ENCODE data around the gene ZRANB2.

Gene ZRANB2, protein sequence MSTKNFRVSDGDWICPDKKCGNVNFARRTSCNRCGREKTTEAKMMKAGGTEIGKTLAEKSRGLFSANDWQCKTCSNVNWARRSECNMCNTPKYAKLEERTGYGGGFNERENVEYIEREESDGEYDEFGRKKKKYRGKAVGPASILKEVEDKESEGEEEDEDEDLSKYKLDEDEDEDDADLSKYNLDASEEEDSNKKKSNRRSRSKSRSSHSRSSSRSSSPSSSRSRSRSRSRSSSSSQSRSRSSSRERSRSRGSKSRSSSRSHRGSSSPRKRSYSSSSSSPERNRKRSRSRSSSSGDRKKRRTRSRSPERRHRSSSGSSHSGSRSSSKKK

DNA sequence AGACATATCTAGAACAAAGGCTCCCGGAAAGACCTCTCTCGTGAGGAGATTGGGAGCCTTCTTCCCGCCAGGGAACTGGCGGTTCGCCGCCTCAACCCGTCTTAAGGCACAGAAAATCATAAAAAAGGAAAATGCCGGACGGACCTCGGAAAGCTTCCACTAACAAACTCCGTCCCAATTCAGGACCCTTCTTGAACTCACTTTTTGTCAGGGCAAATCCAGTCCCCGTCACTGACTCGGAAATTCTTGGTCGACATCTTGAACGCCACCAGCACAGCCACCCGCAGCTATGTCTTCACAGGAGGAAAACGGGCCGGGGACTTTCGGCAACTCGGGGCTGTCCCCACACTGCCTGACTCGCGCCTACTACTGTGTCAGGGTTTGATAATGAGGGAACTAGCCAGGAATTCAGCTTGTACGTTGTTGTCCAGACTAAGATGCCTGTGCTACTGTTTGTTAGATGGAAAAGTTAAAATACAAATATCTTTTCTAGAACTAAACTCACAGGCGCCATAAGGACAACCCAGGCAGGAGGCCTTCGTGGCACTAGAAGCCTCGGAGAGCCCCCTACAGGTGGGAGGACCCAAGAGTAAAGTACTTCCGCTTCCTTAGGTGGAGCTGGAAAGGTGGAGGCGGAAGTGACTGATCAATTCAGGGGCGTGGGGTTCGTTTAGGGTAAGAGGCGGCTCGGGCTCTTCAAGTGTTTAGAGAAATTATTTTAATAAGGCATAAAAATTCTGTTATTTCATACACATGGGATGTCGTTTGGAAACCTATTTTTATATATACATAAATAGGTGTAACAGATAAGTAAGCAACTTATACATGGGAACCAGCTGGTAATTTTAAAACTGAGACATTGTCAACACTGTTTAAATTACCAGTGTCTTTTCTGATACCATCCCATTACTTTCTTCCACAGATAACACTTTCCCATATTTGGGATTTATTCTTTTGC lies at the start of gene ZRANB2:
ZRANB2 (minus strand) TSS at position 297 of the 958 bp plus-strand sequence; CDS start at position 257, 40 bp downstream.
- TF ChIP-seq, protein P1, sequence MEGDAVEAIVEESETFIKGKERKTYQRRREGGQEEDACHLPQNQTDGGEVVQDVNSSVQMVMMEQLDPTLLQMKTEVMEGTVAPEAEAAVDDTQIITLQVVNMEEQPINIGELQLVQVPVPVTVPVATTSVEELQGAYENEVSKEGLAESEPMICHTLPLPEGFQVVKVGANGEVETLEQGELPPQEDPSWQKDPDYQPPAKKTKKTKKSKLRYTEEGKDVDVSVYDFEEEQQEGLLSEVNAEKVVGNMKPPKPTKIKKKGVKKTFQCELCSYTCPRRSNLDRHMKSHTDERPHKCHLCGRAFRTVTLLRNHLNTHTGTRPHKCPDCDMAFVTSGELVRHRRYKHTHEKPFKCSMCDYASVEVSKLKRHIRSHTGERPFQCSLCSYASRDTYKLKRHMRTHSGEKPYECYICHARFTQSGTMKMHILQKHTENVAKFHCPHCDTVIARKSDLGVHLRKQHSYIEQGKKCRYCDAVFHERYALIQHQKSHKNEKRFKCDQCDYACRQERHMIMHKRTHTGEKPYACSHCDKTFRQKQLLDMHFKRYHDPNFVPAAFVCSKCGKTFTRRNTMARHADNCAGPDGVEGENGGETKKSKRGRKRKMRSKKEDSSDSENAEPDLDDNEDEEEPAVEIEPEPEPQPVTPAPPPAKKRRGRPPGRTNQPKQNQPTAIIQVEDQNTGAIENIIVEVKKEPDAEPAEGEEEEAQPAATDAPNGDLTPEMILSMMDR (IDR thresholded peaks at IDR 0.05; ENCODE audit: insufficient read depth, low read length, poor library complexity, severe bottlenecking): peak; percentile 60
- Histone ChIP-seq H3K27me3 (replicated peaks; ENCODE audit: control insufficient read depth, insufficient read depth, low read length) (no peaks in the 10 kb centered on the region), H3K36me3 (ENCODE audit: control insufficient read depth, insufficient read depth, low read length) (peaks cover 1% of the 10 kb centered on the region), H3K4me3 (replicated peaks; ENCODE audit: low read depth, low read length) (peak within 1 kb of the TSS; percentile 81)
- DNase-seq (ENCODE audit: extremely low read depth, insufficient read length): peak; percentile 91

DNA sequence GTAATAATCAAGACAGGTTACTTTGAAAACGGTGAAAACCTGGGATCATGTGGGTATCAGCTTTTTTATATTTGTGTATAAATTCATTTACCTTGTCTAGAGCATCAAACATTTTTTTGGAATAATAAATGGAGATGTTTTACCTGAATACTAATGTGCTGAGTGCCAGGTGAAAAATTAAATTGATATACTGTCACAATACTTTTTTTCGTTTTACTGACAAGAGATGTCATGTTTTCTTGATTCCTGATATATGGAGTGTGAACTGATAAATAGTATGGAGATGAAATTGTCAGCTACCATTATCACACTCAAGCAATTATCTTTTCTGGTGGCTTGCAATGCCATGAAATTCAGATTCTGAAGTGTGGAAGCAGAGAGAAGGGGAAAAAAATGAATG lies 47.2 kb upstream of the ZRANB2 start:
- Histone ChIP-seq H3K27me3 (replicated peaks; ENCODE audit: control insufficient read depth, insufficient read depth, low read length) (no peaks in the 10 kb centered on the region), H3K4me3 (replicated peaks; ENCODE audit: low read depth, low read length) (no peak overlapping the region), H3K36me3 (ENCODE audit: control insufficient read depth, insufficient read depth, low read length) (no peaks in the 10 kb centered on the region)
- TF ChIP-seq, protein P1 (IDR thresholded peaks at IDR 0.05; ENCODE audit: insufficient read depth, low read length, poor library complexity, severe bottlenecking): no peak
- no peak for DNase-seq (ENCODE audit: extremely low read depth, insufficient read length)

DNA sequence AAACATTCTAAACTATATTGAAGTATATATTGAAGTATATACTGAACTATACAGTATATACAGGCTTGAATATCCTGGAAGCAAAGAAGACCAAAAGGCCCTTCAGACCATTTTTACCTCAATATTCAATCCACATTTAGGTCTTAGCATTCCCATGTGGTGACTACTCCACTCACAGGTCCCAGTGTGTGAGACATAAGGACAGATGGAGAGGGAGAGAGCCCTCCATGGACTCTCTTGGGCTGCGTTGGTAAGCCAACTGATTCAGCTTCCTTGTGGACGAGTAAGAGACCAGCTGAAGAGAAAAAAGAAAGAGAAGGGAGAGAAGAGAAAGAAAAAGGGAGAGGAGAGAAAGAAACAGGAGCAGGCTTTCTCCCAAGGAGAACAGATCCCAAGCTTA lies 37.3 kb upstream of the ZRANB2 start:
- no peak for DNase-seq (ENCODE audit: extremely low read depth, insufficient read length)
- no peak overlapping the region for H3K4me3 ChIP-seq (replicated peaks; ENCODE audit: low read depth, low read length)
- no peaks in the 10 kb centered on the region for H3K36me3 ChIP-seq (ENCODE audit: control insufficient read depth, insufficient read depth, low read length)
- TF ChIP-seq, protein P1 (IDR thresholded peaks at IDR 0.05; ENCODE audit: insufficient read depth, low read length, poor library complexity, severe bottlenecking): no peak
- H3K27me3 ChIP-seq (replicated peaks; ENCODE audit: control insufficient read depth, insufficient read depth, low read length): no peaks in the 10 kb centered on the region

DNA sequence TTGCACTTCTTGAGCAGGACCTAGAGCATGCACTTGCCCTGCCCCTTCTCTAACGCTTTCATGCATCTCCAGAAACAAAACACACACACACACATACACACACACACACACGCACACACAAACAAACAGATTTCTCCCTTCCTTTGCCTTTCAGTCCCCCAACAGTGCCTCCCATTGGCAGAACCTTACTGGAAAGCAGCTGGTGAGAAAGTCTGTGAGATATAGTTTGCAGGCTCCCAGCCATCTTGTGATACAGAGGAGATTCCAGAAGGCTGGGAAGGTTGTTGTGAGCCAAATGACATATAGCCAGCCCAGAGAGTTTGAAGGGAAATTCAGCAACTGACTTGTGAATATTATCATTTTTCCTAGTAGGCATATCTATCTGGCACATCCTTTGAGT lies 35.9 kb upstream of the ZRANB2 start:
- no peaks in the 10 kb centered on the region for H3K27me3 ChIP-seq (replicated peaks; ENCODE audit: control insufficient read depth, insufficient read depth, low read length)
- TF ChIP-seq, protein P1 (IDR thresholded peaks at IDR 0.05; ENCODE audit: insufficient read depth, low read length, poor library complexity, severe bottlenecking): no peak
- no peak overlapping the region for H3K4me3 ChIP-seq (replicated peaks; ENCODE audit: low read depth, low read length)
- H3K36me3 ChIP-seq (ENCODE audit: control insufficient read depth, insufficient read depth, low read length): no peaks in the 10 kb centered on the region
- DNase-seq (ENCODE audit: extremely low read depth, insufficient read length): no peak

DNA sequence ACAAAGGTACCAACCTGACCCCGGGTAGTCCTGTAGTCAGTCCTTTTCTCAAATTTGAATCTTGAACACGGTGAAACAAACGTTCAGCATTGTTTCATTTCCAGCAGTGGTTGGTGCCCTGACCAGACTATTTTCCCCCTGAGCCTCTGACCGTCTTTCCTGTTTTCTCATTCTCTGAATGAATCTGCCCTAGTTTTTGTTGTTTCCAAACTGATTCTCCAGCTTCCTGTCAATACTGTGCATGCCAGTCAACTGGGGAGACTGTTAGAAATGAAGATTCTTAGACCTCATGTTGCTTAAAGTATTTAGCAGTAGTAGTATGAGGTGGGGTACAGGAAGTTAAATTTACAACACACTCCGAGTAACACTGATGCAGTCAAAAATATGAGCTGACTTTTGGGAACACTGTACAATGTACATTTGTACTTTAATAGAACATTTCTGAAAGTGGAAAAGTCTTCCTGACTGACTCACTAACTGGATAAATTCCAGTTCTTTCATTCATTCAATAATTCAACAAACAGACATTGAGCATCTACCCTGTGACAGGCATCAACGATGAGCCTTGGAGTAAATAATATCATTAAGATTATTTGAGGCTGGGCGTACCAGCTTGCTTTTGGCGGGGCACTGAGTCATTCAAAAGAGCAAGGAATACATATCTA lies 26.0 kb upstream of the ZRANB2 start:
- Histone ChIP-seq H3K27me3 (replicated peaks; ENCODE audit: control insufficient read depth, insufficient read depth, low read length) (no peaks in the 10 kb centered on the region), H3K36me3 (ENCODE audit: control insufficient read depth, insufficient read depth, low read length) (no peaks in the 10 kb centered on the region), H3K4me3 (replicated peaks; ENCODE audit: low read depth, low read length) (no peak overlapping the region)
- TF ChIP-seq, protein P1 (IDR thresholded peaks at IDR 0.05; ENCODE audit: insufficient read depth, low read length, poor library complexity, severe bottlenecking): no peak
- no peak for DNase-seq (ENCODE audit: extremely low read depth, insufficient read length)
